Kidney epithelial cell (primary cell): ENCODE data around the gene CLMN. TPM values are rescaled to one million over a fixed set of nuclear protein-coding genes. Genes with fewer than 3 reads are reported as not detected.

Experiments
- DNase-seq: peaks from one replicate; pipeline ENCODE4 v3.0.0-alpha.2; 2010; ENCODE audit warnings: low read depth
- H3K27me3 ChIP-seq: 2 replicates; pipeline ENCODE4 v1.6.0; 2011; ENCODE audit warnings: low read length; ENCODE audit not compliant: control insufficient read depth, insufficient read depth
- H3K36me3 ChIP-seq: 2 replicates; pipeline ENCODE4 v1.5.1; 2011; ENCODE audit warnings: low read length; ENCODE audit not compliant: control insufficient read depth, insufficient read depth
- H3K4me3 ChIP-seq: 2 replicates; pipeline ENCODE4 v1.5.1; 2011; ENCODE audit warnings: low read depth, mild to moderate bottlenecking, control low read depth, low read length
- total RNA-seq: library from RNA; depleted of rRNA; stranded (reverse); fragments of >200 nt; gene quantifications from 2 replicates; pipeline ENCODE4 v1.2.3, GENCODE V29; 2015
- TF ChIP-seq, protein P1 (sequence below): IDR thresholded peaks from 2 replicates; pipeline ENCODE4 v1.5.1; 2011; ENCODE audit warnings: mild to moderate bottlenecking, moderate library complexity, low read length, control low read depth, inconsistent platforms; ENCODE audit not compliant: insufficient read depth, poor library complexity, severe bottlenecking

CLMN gene
- total RNA-seq, 1 donor from 2014 or later: 9.8 TPM

DNA sequence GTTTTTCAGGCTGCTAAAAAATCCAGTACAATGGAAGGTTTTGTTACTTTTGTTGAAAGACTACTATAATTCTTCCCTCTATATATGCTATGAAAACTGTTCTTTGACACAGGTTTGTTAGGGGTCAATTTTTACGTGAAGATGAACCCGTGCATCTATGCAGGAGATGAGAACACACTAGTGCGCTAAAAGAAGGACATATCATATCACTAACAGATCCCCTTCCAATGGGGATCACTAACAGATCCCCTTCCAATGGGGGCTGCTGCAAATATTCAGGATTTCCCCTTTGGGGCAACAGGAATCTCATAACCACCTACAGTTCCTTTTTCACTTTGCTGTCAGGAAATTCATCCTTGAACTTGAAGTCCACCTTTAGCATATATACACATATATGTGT is 75.1 kb downstream of the CLMN start:
- Histone ChIP-seq H3K4me3 (no peak overlapping the region), H3K36me3 (no peaks in the 10 kb centered on the region), H3K27me3 (no peaks in the 10 kb centered on the region)
- DNase-seq: no peak
- TF ChIP-seq, protein P1, sequence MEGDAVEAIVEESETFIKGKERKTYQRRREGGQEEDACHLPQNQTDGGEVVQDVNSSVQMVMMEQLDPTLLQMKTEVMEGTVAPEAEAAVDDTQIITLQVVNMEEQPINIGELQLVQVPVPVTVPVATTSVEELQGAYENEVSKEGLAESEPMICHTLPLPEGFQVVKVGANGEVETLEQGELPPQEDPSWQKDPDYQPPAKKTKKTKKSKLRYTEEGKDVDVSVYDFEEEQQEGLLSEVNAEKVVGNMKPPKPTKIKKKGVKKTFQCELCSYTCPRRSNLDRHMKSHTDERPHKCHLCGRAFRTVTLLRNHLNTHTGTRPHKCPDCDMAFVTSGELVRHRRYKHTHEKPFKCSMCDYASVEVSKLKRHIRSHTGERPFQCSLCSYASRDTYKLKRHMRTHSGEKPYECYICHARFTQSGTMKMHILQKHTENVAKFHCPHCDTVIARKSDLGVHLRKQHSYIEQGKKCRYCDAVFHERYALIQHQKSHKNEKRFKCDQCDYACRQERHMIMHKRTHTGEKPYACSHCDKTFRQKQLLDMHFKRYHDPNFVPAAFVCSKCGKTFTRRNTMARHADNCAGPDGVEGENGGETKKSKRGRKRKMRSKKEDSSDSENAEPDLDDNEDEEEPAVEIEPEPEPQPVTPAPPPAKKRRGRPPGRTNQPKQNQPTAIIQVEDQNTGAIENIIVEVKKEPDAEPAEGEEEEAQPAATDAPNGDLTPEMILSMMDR: no peak

DNA sequence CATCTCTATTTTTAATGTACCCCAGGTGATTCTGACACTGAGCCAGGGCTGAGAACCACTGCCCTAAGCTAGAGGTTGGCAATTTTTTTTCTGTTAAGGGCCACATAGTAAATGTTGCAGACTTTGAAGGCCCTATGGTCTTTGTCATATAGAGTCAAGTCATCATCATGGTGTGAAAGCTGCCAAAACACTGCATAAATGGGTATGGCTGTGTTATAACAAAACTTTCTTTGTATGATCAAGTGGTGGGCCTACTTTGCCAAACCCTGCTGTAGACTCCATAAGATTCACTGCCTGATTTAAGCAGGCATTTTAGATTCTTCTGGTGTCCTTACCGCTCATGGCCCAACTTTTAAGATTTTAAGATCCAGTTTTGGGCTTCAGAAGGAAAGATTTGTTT is 76.8 kb downstream of the CLMN start:
- no peaks in the 10 kb centered on the region for H3K36me3 ChIP-seq
- TF ChIP-seq, protein P1: no peak
- no peak for DNase-seq
- H3K4me3 ChIP-seq: no peak overlapping the region
- no peaks in the 10 kb centered on the region for H3K27me3 ChIP-seq

DNA sequence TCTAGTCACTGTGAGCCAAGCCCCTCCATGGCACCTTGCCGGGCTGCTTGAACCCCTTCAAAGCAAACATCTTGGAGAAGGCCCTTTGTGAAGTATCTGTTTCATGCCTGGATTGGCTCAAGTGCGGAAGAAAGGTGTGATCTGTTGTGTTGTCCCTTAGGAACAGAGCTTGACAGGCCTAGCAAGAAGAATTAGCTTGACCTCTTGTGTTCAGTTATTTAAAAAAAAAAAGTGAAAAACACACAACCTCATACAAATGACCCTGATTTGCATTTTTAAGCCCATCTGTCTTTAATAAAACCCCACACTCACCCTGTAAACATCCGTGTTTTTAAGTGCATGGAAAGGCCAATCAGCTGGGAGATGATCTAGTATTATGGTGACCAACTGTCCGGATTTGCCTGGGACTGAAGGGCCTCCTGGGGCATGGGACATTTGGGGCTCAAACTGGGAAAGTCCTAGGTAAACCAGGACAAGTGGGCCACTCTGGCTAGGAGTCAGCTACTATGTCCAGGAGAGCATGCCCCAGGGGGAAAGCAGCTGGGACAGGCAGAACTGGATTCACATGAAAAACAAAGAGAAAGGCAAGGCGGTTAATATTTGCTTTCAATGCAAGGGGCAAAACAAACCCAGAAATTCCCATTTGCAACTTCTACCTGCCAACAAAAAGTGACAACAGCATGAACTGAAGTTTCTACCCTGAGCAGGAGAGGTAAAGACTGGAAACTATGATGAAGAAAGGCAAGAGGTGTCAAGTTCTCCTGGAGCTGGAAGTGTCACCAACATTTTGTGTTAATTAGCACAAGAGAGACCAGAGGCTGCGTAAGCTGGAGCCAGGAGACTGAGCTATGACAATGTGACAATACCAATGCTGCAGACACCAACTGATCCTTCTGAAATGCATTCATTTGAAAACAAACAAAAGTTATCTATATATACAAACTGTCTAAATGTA is 78.6 kb downstream of the CLMN start:
- TF ChIP-seq, protein P1: no peak
- no peaks in the 10 kb centered on the region for H3K27me3 ChIP-seq
- no peak for DNase-seq

DNA sequence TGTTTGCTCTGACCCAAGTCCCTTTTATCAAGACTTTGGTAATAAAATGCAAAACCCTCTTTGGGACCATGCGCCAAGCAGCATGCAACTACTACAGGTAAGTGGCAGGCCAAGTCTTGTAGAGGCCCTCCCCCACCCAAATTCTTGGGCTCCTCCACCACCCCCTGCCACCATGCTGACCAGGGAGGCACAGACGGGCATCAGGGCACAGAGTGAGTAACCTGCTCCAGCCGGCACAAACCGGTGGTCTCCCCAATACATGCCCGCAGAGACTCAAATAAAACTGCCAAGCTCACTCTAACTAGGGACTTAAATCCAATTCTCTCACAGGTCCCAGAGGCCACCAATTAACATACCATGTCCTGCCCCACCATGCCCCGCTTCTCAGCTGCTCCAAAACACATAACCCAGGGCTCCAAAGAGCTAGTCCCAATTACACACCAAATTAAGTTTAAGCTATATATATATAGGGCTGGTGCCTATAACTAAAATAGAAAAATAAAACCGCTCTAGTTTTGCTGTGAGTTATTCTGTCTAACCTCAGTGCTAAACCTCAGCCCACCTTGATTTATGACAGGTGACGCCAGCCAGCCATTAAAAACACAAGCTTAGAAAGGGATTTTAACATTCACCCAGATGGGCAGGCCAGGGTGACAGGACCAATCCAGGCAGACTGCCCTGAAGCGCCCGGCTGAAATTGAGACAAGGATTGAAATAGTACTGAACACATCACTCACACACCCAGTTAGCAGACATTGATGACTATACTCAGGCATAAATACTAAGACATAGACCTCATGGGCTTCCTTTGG is 81.0 kb downstream of the CLMN start:
- TF ChIP-seq, protein P1: no peak
- no peak for DNase-seq
- Histone ChIP-seq H3K27me3 (no peaks in the 10 kb centered on the region), H3K4me3 (no peak overlapping the region), H3K36me3 (no peaks in the 10 kb centered on the region)

More for the DNA sequence above, 78.6 kb downstream of the CLMN start:
- H3K4me3 ChIP-seq: no peak overlapping the region
- H3K36me3 ChIP-seq: no peaks in the 10 kb centered on the region

DNA sequence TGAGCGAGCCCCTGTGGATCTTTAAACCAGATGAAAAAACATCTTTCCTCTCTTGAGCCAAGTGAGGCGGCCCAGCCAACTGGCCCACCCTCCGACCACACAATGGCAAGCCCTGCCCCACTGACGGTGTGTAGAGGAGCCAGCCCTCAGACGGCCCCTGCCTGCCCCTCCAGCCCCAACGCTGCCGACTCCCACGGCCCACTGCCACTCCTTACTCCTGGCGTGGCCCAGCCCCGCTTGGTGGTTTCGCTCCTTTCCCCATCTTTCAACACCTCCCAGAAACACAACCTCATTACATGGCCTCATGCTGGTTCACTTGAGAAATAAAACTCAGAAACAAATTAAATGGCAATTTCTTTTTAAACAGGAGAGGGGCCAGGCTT is 81.8 kb downstream of the CLMN start:
- no peaks in the 10 kb centered on the region for H3K27me3 ChIP-seq
- no peak for DNase-seq

More for the DNA sequence above, 81.8 kb downstream of the CLMN start:
- H3K4me3 ChIP-seq: no peak overlapping the region
- no peaks in the 10 kb centered on the region for H3K36me3 ChIP-seq
- TF ChIP-seq, protein P1: no peak
